GM23338 (cell line): Measurements from ENCODE around the gene SRPK1. TPM values are rescaled to one million over a fixed set of nuclear protein-coding genes. Genes with fewer than 3 reads are reported as not detected.
A peak's percentile ranks its signal among the peaks of the same experiment; 100 is the strongest.

ENCODE experiments used
- ATAC-seq: fragments of 200-7000 bp; cut with Tn5 transposase; 3 replicates; pipeline ENCODE4 v1.9.1; 2020
- DNase-seq: peaks from one replicate; pipeline ENCODE4 v3.0.0-alpha.2; 2015; ENCODE audit warnings: low spot score
- H2AFZ ChIP-seq: fragments of 200-600 bp; sonication (generic); 2 replicates; pipeline ENCODE4 v1.8.0; 2016; ENCODE audit warnings: antibody characterized with exemption, mild to moderate bottlenecking, moderate library complexity
- H3F3A ChIP-seq: fragments of 200-600 bp; sonication (generic); replicated peaks from 2 replicates; pipeline ENCODE4 v1.8.0; 2017; ENCODE audit warnings: antibody characterized with exemption, mixed run types, low read depth
- H3K27ac ChIP-seq: fragments of 200-600 bp; sonication (generic); 2 replicates; pipeline ENCODE4 v1.6.1; 2016; ENCODE audit warnings: low read depth
- H3K27me3 ChIP-seq: fragments of 200-600 bp; sonication (generic); 2 replicates; pipeline ENCODE4 v1.8.0; 2016; ENCODE audit warnings: mild to moderate bottlenecking, mixed run types, moderate library complexity; ENCODE audit not compliant: insufficient read depth
- H3K36me3 ChIP-seq: fragments of 200-600 bp; sonication (generic); 2 replicates; pipeline ENCODE4 v1.8.0; 2016; ENCODE audit warnings: mild to moderate bottlenecking; ENCODE audit not compliant: insufficient read depth
- H3K4me1 ChIP-seq: fragments of 200-600 bp; sonication (generic); 2 replicates; pipeline ENCODE4 v1.8.0; 2016; ENCODE audit warnings: mild to moderate bottlenecking, moderate library complexity; ENCODE audit not compliant: insufficient read depth
- H3K4me2 ChIP-seq: fragments of 200-600 bp; sonication (generic); 2 replicates; pipeline ENCODE4 v1.7.1; 2017; ENCODE audit warnings: mixed run types
- H3K4me3 ChIP-seq: fragments of 200-600 bp; sonication (generic); 2 replicates; pipeline ENCODE4 v1.6.1; 2016; ENCODE audit warnings: mixed run types
- H3K79me2 ChIP-seq: fragments of 200-600 bp; sonication (generic); replicated peaks from 2 replicates; pipeline ENCODE4 v1.8.0; 2017; ENCODE audit warnings: mild to moderate bottlenecking; ENCODE audit not compliant: insufficient read depth
- H3K9me2 ChIP-seq: fragments of 200-600 bp; sonication (generic); 2 replicates; pipeline ENCODE4 v1.8.0; 2017; ENCODE audit not compliant: insufficient read depth
- H4K20me1 ChIP-seq: fragments of 200-600 bp; sonication (generic); replicated peaks from 2 replicates; pipeline ENCODE4 v1.8.0; 2017; ENCODE audit warnings: mild to moderate bottlenecking; ENCODE audit not compliant: insufficient read depth
- H3K27ac Mint-ChIP-seq: 2 replicates; pipeline ENCODE4 v1.8.0; 2020; ENCODE audit warnings: inconsistent platforms, mild to moderate bottlenecking, moderate library complexity, mixed read lengths
- H3K27me3 Mint-ChIP-seq: 3 replicates; pipeline ENCODE4 v1.8.0; 2022; ENCODE audit warnings: low read depth, mild to moderate bottlenecking, moderate library complexity, mixed read lengths, inconsistent platforms; ENCODE audit not compliant: insufficient read depth, poor library complexity
- H3K36me3 Mint-ChIP-seq: 3 replicates; pipeline ENCODE4 v1.8.0; 2021; ENCODE audit warnings: low read depth, mild to moderate bottlenecking, inconsistent platforms, moderate library complexity, mixed read lengths
- H3K4me1 Mint-ChIP-seq: 3 replicates; pipeline ENCODE4 v1.8.0; 2020; ENCODE audit warnings: mild to moderate bottlenecking, inconsistent platforms, mixed read lengths
- H3K4me3 Mint-ChIP-seq: 3 replicates; pipeline ENCODE4 v1.8.0; 2021; ENCODE audit warnings: moderate library complexity, mild to moderate bottlenecking, inconsistent platforms, mixed read lengths
- H3K9me3 Mint-ChIP-seq: 3 replicates; pipeline ENCODE4 v1.8.0; 2020; ENCODE audit warnings: moderate library complexity, mild to moderate bottlenecking, inconsistent platforms, mixed read lengths
- CREB1 ChIP-seq: fragments of 250-450 bp; sonication (Bioruptor Pico); IDR thresholded peaks from 2 replicates; pipeline ENCODE4 v1.5.0; 2020; ENCODE audit warnings: low read depth, mild to moderate bottlenecking, moderate library complexity
- ETS1 ChIP-seq: IDR thresholded peaks from 2 replicates; pipeline ENCODE4 v1.6.1; 2016; ENCODE audit warnings: antibody characterized with exemption
- EZH2 ChIP-seq: fragments of 200-600 bp; sonication (generic); IDR thresholded peaks from one replicate; pipeline ENCODE4 v1.8.0; 2017; ENCODE audit warnings: antibody characterized with exemption, mild to moderate bottlenecking, low read depth; ENCODE audit not compliant: unreplicated experiment
- EZH2phosphoT487 ChIP-seq: fragments of 200-600 bp; sonication (generic); IDR thresholded peaks from one replicate; pipeline ENCODE4 v1.8.1; 2018; ENCODE audit warnings: antibody characterized with exemption; ENCODE audit not compliant: unreplicated experiment
- JUNB ChIP-seq: IDR thresholded peaks from one replicate; pipeline ENCODE4 v1.6.1; 2016; ENCODE audit warnings: antibody characterized with exemption; ENCODE audit not compliant: unreplicated experiment
- NANOG ChIP-seq: IDR thresholded peaks from 2 replicates; pipeline ENCODE4 v1.6.1; 2016; ENCODE audit warnings: antibody characterized with exemption, borderline replicate concordance
- POLR2AphosphoS5 ChIP-seq: IDR thresholded peaks from 2 replicates; pipeline ENCODE4 v1.6.1; 2016; ENCODE audit warnings: antibody characterized with exemption, low read depth
- STAT1 ChIP-seq: IDR thresholded peaks from one replicate; pipeline ENCODE4 v1.6.1; 2016; ENCODE audit warnings: antibody characterized with exemption; ENCODE audit not compliant: unreplicated experiment
- ZNF114 ChIP-seq: fragments of 250-450 bp; sonication (Bioruptor Pico); IDR thresholded peaks from 2 replicates; pipeline ENCODE4 v1.5.0; 2020; ENCODE audit warnings: mild to moderate bottlenecking, moderate library complexity
- ZNF331 ChIP-seq: fragments of 250-450 bp; sonication (Bioruptor Pico); IDR thresholded peaks from 2 replicates; pipeline ENCODE4 v1.5.0; 2020; ENCODE audit warnings: low read depth, mild to moderate bottlenecking, moderate library complexity
- polyA plus RNA-seq: library from polyadenylated mRNA; unstranded; fragments of >200 nt; fragmentation: Nextera tagmentation; extraction: Ambion mirVana; gene quantifications from 2 replicates; pipeline ENCODE4 v1.2.1, GENCODE V29; 2016
- total RNA-seq: library from RNA; depleted of rRNA; stranded (reverse); fragments of >200 nt; shearing (Covaris generic); gene quantifications from 2 replicates; pipeline ENCODE4 v1.2.3, GENCODE V29; 2014
- TF ChIP-seq, protein P1 (sequence below): IDR thresholded peaks from one replicate; pipeline ENCODE4 v1.6.1; 2018; ENCODE audit warnings: antibody characterized with exemption; ENCODE audit not compliant: unreplicated experiment
- TF ChIP-seq, protein P2 (sequence below): fragments of 250-450 bp; sonication (Bioruptor Pico); IDR thresholded peaks from 2 replicates; pipeline ENCODE4 v1.5.0; 2020; ENCODE audit warnings: mild to moderate bottlenecking, moderate library complexity
- TF ChIP-seq, protein P3 (sequence below), 2 experiments: fragments of 200-600 bp in 1 of 2; sonication (generic) in 1 of 2; conservative IDR thresholded peaks; 2 replicates each; pipeline versions ENCODE4 v1.5.1 to v1.6.1; 2016 to 2017; ENCODE audit warnings: antibody characterized with exemption in 2 of 2, low read depth in 2 of 2, mild to moderate bottlenecking in 2 of 2, moderate library complexity in 1 of 2

The SRPK1 gene
- total and polyA plus RNA-seq, 2 experiments from 2014 or later, result 175 to 202 TPM

DNA sequence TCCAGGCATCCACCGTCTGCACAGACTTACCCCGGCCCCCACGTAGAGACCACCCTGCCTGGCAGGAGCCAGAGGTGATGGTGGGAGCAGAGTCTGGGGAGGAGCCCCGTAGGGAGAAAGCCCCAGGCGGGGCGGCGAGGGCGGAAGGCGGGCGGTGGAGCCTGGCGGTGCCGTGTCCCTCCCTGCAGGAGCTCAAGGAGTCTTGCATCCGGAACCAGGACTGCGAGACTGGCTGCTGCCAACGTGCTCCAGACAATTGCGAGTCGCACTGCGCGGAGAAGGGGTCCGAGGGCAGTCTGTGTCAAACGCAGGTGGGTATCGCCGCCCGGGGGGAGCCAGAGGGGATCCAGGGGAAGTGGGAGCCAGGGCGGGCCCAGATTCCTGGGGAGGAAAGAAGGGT is 134.1 kb downstream of the SRPK1 start:
- no peaks in the 10 kb centered on the region for H3K9me3 Mint-ChIP-seq
- no peak for DNase-seq
- no peak overlapping the region for H3K27ac Mint-ChIP-seq
- H3K27me3 Mint-ChIP-seq, result peaks cover 2% of the 10 kb centered on the region
- H3K36me3 Mint-ChIP-seq, result no peaks in the 10 kb centered on the region
- Histone ChIP-seq H3K4me3 (no peak overlapping the region), H2AFZ (peak overlapping the region; percentile 97), H3K79me2 (no peaks in the 10 kb centered on the region), H3K27me3 (no peaks in the 10 kb centered on the region), H3K4me2 (no peak overlapping the region), H3K36me3 (no peaks in the 10 kb centered on the region), H3K27ac (no peak overlapping the region), H4K20me1 (no peaks in the 10 kb centered on the region), H3K9me2 (no peaks in the 10 kb centered on the region; the same call in 1 of the 2 replicates), H3K4me1 (peaks cover 6% of the 10 kb centered on the region; the same call in 1 of the 2 replicates), H3F3A (peaks cover 1% of the 10 kb centered on the region; the same call in 1 of the 2 replicates)
- peak; percentile 39 for ATAC-seq
- H3K4me1 Mint-ChIP-seq, result peaks cover 13% of the 10 kb centered on the region
- TF ChIP-seq POLR2AphosphoS5 (no peak), CREB1 (CRISPR knock-in tag) (no peak), EZH2 (no peak), NANOG (no peak), ZNF331 (CRISPR knock-in tag) (no peak), ETS1 (no peak), STAT1 (no peak), JUNB (no peak), ZNF114 (CRISPR knock-in tag) (no peak), EZH2phosphoT487 (no peak)
- TF ChIP-seq, protein P1, sequence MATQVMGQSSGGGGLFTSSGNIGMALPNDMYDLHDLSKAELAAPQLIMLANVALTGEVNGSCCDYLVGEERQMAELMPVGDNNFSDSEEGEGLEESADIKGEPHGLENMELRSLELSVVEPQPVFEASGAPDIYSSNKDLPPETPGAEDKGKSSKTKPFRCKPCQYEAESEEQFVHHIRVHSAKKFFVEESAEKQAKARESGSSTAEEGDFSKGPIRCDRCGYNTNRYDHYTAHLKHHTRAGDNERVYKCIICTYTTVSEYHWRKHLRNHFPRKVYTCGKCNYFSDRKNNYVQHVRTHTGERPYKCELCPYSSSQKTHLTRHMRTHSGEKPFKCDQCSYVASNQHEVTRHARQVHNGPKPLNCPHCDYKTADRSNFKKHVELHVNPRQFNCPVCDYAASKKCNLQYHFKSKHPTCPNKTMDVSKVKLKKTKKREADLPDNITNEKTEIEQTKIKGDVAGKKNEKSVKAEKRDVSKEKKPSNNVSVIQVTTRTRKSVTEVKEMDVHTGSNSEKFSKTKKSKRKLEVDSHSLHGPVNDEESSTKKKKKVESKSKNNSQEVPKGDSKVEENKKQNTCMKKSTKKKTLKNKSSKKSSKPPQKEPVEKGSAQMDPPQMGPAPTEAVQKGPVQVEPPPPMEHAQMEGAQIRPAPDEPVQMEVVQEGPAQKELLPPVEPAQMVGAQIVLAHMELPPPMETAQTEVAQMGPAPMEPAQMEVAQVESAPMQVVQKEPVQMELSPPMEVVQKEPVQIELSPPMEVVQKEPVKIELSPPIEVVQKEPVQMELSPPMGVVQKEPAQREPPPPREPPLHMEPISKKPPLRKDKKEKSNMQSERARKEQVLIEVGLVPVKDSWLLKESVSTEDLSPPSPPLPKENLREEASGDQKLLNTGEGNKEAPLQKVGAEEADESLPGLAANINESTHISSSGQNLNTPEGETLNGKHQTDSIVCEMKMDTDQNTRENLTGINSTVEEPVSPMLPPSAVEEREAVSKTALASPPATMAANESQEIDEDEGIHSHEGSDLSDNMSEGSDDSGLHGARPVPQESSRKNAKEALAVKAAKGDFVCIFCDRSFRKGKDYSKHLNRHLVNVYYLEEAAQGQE, result no peak
- TF ChIP-seq, protein P2, sequence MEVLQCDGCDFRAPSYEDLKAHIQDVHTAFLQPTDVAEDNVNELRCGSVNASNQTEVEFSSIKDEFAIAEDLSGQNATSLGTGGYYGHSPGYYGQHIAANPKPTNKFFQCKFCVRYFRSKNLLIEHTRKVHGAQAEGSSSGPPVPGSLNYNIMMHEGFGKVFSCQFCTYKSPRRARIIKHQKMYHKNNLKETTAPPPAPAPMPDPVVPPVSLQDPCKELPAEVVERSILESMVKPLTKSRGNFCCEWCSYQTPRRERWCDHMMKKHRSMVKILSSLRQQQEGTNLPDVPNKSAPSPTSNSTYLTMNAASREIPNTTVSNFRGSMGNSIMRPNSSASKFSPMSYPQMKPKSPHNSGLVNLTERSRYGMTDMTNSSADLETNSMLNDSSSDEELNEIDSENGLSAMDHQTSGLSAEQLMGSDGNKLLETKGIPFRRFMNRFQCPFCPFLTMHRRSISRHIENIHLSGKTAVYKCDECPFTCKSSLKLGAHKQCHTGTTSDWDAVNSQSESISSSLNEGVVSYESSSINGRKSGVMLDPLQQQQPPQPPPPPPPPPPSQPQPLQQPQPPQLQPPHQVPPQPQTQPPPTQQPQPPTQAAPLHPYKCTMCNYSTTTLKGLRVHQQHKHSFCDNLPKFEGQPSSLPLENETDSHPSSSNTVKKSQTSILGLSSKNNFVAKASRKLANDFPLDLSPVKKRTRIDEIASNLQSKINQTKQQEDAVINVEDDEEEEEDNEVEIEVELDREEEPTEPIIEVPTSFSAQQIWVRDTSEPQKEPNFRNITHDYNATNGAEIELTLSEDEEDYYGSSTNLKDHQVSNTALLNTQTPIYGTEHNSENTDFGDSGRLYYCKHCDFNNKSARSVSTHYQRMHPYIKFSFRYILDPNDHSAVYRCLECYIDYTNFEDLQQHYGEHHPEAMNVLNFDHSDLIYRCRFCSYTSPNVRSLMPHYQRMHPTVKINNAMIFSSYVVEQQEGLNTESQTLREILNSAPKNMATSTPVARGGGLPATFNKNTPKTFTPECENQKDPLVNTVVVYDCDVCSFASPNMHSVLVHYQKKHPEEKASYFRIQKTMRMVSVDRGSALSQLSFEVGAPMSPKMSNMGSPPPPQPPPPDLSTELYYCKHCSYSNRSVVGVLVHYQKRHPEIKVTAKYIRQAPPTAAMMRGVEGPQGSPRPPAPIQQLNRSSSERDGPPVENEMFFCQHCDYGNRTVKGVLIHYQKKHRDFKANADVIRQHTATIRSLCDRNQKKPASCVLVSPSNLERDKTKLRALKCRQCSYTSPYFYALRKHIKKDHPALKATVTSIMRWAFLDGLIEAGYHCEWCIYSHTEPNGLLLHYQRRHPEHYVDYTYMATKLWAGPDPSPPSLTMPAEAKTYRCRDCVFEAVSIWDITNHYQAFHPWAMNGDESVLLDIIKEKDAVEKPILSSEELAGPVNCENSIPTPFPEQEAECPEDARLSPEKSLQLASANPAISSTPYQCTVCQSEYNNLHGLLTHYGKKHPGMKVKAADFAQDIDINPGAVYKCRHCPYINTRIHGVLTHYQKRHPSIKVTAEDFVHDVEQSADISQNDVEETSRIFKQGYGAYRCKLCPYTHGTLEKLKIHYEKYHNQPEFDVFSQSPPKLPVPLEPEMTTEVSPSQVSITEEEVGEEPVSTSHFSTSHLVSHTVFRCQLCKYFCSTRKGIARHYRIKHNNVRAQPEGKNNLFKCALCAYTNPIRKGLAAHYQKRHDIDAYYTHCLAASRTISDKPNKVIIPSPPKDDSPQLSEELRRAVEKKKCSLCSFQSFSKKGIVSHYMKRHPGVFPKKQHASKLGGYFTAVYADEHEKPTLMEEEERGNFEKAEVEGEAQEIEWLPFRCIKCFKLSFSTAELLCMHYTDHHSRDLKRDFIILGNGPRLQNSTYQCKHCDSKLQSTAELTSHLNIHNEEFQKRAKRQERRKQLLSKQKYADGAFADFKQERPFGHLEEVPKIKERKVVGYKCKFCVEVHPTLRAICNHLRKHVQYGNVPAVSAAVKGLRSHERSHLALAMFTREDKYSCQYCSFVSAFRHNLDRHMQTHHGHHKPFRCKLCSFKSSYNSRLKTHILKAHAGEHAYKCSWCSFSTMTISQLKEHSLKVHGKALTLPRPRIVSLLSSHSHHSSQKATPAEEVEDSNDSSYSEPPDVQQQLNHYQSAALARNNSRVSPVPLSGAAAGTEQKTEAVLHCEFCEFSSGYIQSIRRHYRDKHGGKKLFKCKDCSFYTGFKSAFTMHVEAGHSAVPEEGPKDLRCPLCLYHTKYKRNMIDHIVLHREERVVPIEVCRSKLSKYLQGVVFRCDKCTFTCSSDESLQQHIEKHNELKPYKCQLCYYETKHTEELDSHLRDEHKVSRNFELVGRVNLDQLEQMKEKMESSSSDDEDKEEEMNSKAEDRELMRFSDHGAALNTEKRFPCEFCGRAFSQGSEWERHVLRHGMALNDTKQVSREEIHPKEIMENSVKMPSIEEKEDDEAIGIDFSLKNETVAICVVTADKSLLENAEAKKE (CRISPR knock-in tag), result no peak
- TF ChIP-seq, protein P3, sequence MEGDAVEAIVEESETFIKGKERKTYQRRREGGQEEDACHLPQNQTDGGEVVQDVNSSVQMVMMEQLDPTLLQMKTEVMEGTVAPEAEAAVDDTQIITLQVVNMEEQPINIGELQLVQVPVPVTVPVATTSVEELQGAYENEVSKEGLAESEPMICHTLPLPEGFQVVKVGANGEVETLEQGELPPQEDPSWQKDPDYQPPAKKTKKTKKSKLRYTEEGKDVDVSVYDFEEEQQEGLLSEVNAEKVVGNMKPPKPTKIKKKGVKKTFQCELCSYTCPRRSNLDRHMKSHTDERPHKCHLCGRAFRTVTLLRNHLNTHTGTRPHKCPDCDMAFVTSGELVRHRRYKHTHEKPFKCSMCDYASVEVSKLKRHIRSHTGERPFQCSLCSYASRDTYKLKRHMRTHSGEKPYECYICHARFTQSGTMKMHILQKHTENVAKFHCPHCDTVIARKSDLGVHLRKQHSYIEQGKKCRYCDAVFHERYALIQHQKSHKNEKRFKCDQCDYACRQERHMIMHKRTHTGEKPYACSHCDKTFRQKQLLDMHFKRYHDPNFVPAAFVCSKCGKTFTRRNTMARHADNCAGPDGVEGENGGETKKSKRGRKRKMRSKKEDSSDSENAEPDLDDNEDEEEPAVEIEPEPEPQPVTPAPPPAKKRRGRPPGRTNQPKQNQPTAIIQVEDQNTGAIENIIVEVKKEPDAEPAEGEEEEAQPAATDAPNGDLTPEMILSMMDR (conservative IDR thresholded peaks at IDR 0.05; ENCODE audit: low read depth in 2 of 2), result no peak
- H3K4me3 Mint-ChIP-seq, result no peak overlapping the region
